Lung (tissue), 12 donors: ENCODE data around the gene XPC. TPM values are rescaled to one million over a fixed set of nuclear protein-coding genes. Genes with fewer than 3 reads are reported as not detected.

Experiments
- ATAC-seq: fragments of 200-7000 bp; cut with Tn5 transposase; one replicate; pipeline ENCODE4 v1.9.1; 2020; ENCODE audit warnings: moderate number of reproducible peaks; ENCODE audit not compliant: insufficient read depth, low FRiP score
- DNase-seq, 3 donors: peaks; one replicate each; pipeline ENCODE4 v3.0.0-alpha.2; 2013 to 2017
- H3K27ac ChIP-seq, 2 donors: one replicate each; pipeline ENCODE4 v1.5.1; 2013; ENCODE audit warnings: mild to moderate bottlenecking in 2 of 2, moderate library complexity in 2 of 2, control low read depth in 1 of 2, inconsistent platforms in 1 of 2, low read depth in 1 of 2, low read length in 1 of 2
- H3K27me3 ChIP-seq, 3 donors: one replicate each; pipeline ENCODE4 v1.5.1; 2013; ENCODE audit warnings: low read length in 2 of 3; ENCODE audit not compliant: control insufficient read depth in 3 of 3, insufficient read depth in 3 of 3
- H3K36me3 ChIP-seq, 4 donors: one replicate each; pipeline ENCODE4 v1.5.1; 2013; ENCODE audit warnings: low read length in 4 of 4, mild to moderate bottlenecking in 1 of 4, moderate library complexity in 1 of 4; ENCODE audit not compliant: control insufficient read depth in 4 of 4, insufficient read depth in 4 of 4
- H3K4me1 ChIP-seq, 5 donors: one replicate each; pipeline ENCODE4 v1.5.1; 2013; ENCODE audit warnings: low read length in 5 of 5, mild to moderate bottlenecking in 2 of 5, moderate library complexity in 1 of 5; ENCODE audit not compliant: control insufficient read depth in 5 of 5, insufficient read depth in 5 of 5
- H3K4me3 ChIP-seq: one replicate; pipeline ENCODE4 v1.5.1; 2013; ENCODE audit warnings: mild to moderate bottlenecking, control low read depth, moderate library complexity
- H3K9ac ChIP-seq, 2 donors: one replicate each; pipeline ENCODE4 v1.5.1; 2013; ENCODE audit warnings: low read length in 2 of 2, control low read depth in 1 of 2; ENCODE audit not compliant: insufficient read depth in 1 of 2
- H3K9me3 ChIP-seq, 4 donors: one replicate each; pipeline ENCODE4 v1.5.1; 2013; ENCODE audit warnings: low read length in 3 of 4, mild to moderate bottlenecking in 1 of 4, moderate library complexity in 1 of 4; ENCODE audit not compliant: control insufficient read depth in 4 of 4, insufficient read depth in 3 of 4
- CTCF ChIP-seq: IDR thresholded peaks from 2 replicates; pipeline ENCODE4 v1.5.1; 2012; ENCODE audit warnings: mild to moderate bottlenecking; ENCODE audit errors: control extremely low read depth, extremely low read depth
- WGBS, 2 donors: extraction: QIAGEN DNeasy Blood & Tissue Kit; methylation state at CpG; one replicate each; pipeline ENCODE4 v1.1.7; 2013; 5-methylcytosine and 5-hydroxymethylcytosine counted together
- polyA plus RNA-seq, 2 donors: library from polyadenylated mRNA; stranded (reverse); fragments of 200-250 nt; gene quantifications; one replicate each; pipeline ENCODE4 v1.2.1, GENCODE V29; 2013
- total RNA-seq, 2 donors: library from RNA; depleted of rRNA in 1 of 2; stranded (reverse); fragments of >200 nt in 1 of 2; gene quantifications; one replicate each; pipeline ENCODE4 v1.2.1, GENCODE V29; 2014 to 2021
- donor health status: control.
- donor health status: control.
- donor health status: Bipolar disorder and iron deficiency.
- donor health status: healthy.
- donor health status: DM: yes; HTN: yes; CAD: no.

Gene XPC
- total and polyA plus RNA-seq, 4 donors: 16.4 to 31.9 (median 23.7) TPM

DNA sequence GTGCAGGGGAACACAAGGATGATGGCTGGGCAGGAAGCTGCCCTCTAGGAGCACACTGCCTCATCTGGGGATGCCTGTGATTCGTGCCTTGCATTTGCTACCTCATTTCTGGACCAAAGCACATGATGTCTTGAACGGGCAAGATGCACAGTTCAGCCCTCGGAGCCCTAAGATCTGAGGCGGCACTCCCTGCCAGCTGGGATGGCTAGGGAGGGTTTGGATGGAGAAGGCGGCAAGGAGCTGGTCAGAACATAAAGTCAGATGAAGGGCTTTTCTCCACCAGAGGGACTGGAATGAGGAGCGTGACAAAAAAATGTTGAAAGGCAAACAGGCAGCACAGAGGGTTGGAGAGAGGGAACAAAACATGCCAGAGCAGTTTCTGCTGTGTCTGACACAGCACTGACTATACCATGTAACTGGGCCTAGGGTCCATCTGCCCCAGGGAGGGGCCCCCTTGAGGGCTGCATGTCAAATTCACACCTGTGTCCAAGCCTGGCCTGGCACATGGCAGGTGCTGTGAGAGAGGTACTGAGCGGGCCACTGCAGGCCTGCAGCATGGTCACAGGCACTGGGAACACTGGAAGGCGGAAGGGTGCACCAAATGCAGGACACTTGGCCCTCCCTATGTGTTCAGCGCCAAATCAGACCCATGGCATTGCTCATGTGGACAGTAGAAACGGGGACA is 31.9 kb downstream of the XPC start:
- no peak overlapping the region for H3K4me3 ChIP-seq
- ATAC-seq (no peak), DNase-seq (peak in 1 of 3 donors; percentile 6)
- H3K27ac ChIP-seq: peak overlapping the region in 1 of 2 donors; percentile 94
- 88 to 92% methylated on average over 10 of the region's 10 CpGs for WGBS, 2 donors
- H3K27me3 ChIP-seq: no peaks in the 10 kb centered on the region
- H3K36me3 ChIP-seq: peaks cover 0 to 36% (median 19%) of the 10 kb centered on the region in 4 donors
- H3K9ac ChIP-seq: no peak overlapping the region
- H3K4me1 ChIP-seq: peaks cover 6 to 27% (median 10%) of the 10 kb centered on the region in 5 donors
- TF ChIP-seq CTCF: no peak
- H3K9me3 ChIP-seq: no peaks in the 10 kb centered on the region

DNA sequence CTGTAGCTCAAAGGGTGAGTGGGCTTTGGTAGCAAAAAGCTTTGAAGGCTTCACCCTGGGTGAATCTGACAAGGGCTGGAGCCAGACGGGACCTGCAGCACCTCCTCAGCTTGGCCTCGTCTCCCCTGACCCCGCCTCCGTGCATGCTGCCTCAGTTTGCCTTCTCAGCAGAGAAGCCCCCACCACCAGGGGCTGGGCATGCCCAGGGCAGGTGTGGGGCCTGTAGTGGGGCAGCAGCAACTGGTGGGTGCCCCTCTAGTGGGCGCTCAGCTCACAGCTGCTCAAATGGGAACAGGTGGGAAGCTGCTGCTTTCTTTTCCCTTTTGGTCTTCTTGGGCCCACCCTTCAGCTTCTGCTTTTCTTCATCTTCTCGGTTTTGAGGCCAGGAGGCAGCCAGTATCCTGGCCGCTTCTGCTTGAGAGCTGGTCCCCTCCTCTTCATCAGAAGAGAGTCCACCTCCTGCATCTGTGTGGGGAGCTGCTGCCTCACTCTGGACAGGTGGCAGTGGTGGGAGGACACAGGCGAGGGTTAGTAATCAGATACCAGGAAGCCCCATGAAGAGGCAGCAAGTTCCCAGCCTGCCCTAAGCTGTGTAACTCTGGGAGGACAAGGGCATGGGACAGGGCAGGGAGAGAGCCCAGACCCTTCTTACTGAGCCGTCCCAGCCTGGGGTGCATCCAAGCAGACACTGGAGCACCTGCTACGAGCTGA is 32.6 kb downstream of the XPC start:
- Histone ChIP-seq H3K27me3 (no peaks in the 10 kb centered on the region), H3K36me3 (peaks cover 0 to 38% (median 21%) of the 10 kb centered on the region in 4 donors), H3K4me1 (peaks cover 6 to 27% (median 10%) of the 10 kb centered on the region in 5 donors), H3K27ac (peak overlapping the region in 1 of 2 donors; percentile 94), H3K4me3 (no peak overlapping the region), H3K9ac (no peak overlapping the region), H3K9me3 (no peaks in the 10 kb centered on the region)
- 84 to 89% methylated on average over 10 of the region's 10 CpGs for WGBS, 2 donors
- peak in 1 of 3 donors; percentile 11 for DNase-seq
- no peak for ATAC-seq
- no peak for TF ChIP-seq CTCF

GRCh38 chr3:14145236-14145635 is 33.2 kb downstream of the XPC start:
- peak overlapping the region in 1 of 2 donors; percentile 94 for H3K27ac ChIP-seq
- DNase-seq (peak in 2 of 3 donors; percentile 13 to 30), ATAC-seq (no peak)
- H3K4me1 ChIP-seq: peaks cover 6 to 27% (median 12%) of the 10 kb centered on the region in 5 donors
- 92 to 94% methylated on average over 9 of the region's 9 CpGs for WGBS, 2 donors
- H3K9me3 ChIP-seq: no peaks in the 10 kb centered on the region
- no peaks in the 10 kb centered on the region for H3K27me3 ChIP-seq
- H3K4me3 ChIP-seq: no peak overlapping the region
- no peak for TF ChIP-seq CTCF
- peak overlapping the region in 1 of 2 donors; percentile 84 for H3K9ac ChIP-seq
- H3K36me3 ChIP-seq: peaks cover 3 to 44% (median 22%) of the 10 kb centered on the region in 4 donors
